Ovary (tissue), 9 donors: ENCODE results near the gene SLC13A2. TPM values are rescaled to one million over a fixed set of nuclear protein-coding genes. Genes with fewer than 3 reads are reported as not detected.

ENCODE experiments used
- DNase-seq, 5 donors: peaks; one replicate each; pipeline ENCODE4 v3.0.0-alpha.2; 2019 to 2020
- H3K27ac ChIP-seq, 2 donors: fragments of 200-600 bp; one replicate each; pipeline versions ENCODE4 v1.5.1 to v1.8.0; 2019 to 2022
- H3K27me3 ChIP-seq: fragments of 200-600 bp; one replicate; pipeline ENCODE4 v1.8.0; 2022
- H3K36me3 ChIP-seq: fragments of 200-600 bp; sonication (generic); one replicate; pipeline ENCODE4 v1.5.1; 2019
- H3K4me1 ChIP-seq: one replicate; pipeline ENCODE4 v1.8.1; 2013; ENCODE audit warnings: mild to moderate bottlenecking, moderate library complexity; ENCODE audit not compliant: insufficient read depth
- H3K4me3 ChIP-seq: fragments of 200-600 bp; sonication (generic); one replicate; pipeline ENCODE4 v1.5.1; 2017
- H3K9me3 ChIP-seq, 2 donors: fragments of 200-600 bp in 1 of 2; sonication (generic) in 1 of 2; one replicate each; pipeline versions ENCODE4 v1.5.1 to v1.8.1; 2013 to 2019; ENCODE audit warnings: mild to moderate bottlenecking in 1 of 2, moderate library complexity in 1 of 2
- EP300 ChIP-seq: sonication (generic); formaldehyde crosslinking; IDR thresholded peaks from one replicate; pipeline ENCODE4 v1.6.1; 2017; ENCODE audit warnings: antibody characterized with exemption
- POLR2A ChIP-seq: fragments of 450-650 bp; IDR thresholded peaks from one replicate; pipeline ENCODE4 v1.6.1; 2017; ENCODE audit warnings: antibody characterized with exemption, mild to moderate bottlenecking, moderate library complexity
- WGBS, 3 donors: extraction: QIAGEN DNeasy Blood & Tissue Kit in 1 of 3; methylation state at CpG; one replicate each; pipeline versions ENCODE4 v1.1.5 to v1.1.7; 2013 to 2017; 5-methylcytosine and 5-hydroxymethylcytosine counted together
- intact Hi-C, 4 donors: fragments of 100-400 bp; cut with DNase I; formaldehyde crosslinking; loops; one replicate each; pipeline versions ENCODE4 v1.11.0 to v1.15.1; 2022 to 2023
- polyA plus RNA-seq, 2 donors: library from polyadenylated mRNA; stranded (reverse); fragments of 200-250 nt in 1 of 2; fragments of 350-450 nt in 1 of 2; fragmentation: Illumina TruSeq in 1 of 2; extraction: RNeasy Lipid Tissue Mini Kit (QIAGEN cat#74804) in 1 of 2; gene quantifications; one replicate each; pipeline ENCODE4 v1.2.3, GENCODE V29; 2013 to 2014
- total RNA-seq, 7 donors: library from RNA; depleted of rRNA in 2 of 7; stranded (reverse); fragments of >200 nt in 2 of 7; fragmentation: NEBNext Ultra II Directional in 3 of 7; extraction: Animal tissue kit (Norgen Biotek cat#: 25700) in 3 of 7; gene quantifications; one replicate each; pipeline versions ENCODE4 v1.1.0 to v1.2.4, GENCODE V29; 2016 to 2023
- TF ChIP-seq, protein P1 (sequence below), 3 donors: fragments of 450-650 bp in 2 of 3; fragments of 200-600 bp in 1 of 3; IDR thresholded peaks; one replicate each; pipeline versions ENCODE4 v1.5.1 to v1.8.0; 2016 to 2022; ENCODE audit warnings: antibody characterized with exemption in 3 of 3, mild to moderate bottlenecking in 1 of 3
- donor health status: DM: no; HTN: no; CAD: no; lungs with moderate emphysema.
- donor health status: DM: no; HTN: no; CAD: no.
- donor health status: Bipolar disorder and iron deficiency.
- donor health status: DM: yes; HTN: yes; CAD: no.
- donor health status: DM: no; HTN: no; CAD: no.
- donor health status: DM: yes; HTN: yes; CAD: no.

Gene SLC13A2
- total and polyA plus RNA-seq, 9 donors, result 0.95 TPM; not detected in 8

DNA sequence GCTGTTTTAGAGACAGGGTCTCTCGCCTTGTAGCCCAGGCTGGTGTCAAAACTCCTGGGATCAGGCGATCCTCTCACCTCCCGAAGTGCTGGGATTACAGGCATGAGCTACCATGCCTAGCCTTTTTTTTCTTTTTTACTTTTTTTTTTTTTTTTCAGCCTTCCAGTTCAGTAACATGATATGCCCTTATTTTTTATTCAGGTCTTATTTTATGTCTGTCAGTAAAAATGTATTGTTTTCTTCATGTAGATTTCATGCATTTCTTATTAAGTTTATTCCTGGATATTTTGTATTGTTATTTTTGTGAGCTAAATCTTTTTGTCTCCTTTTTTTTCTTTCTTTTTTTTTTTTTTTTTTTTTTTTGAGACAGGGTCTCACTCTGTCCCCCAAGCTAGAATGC lies 30.0 kb downstream of the SLC13A2 start:
- no peaks in the 10 kb centered on the region for H3K4me1 ChIP-seq
- no peaks in the 10 kb centered on the region for H3K9me3 ChIP-seq
- intact Hi-C loops, result no loop called here
- no peak overlapping the region for H3K27ac ChIP-seq
- DNase-seq, result no peak
- no peaks in the 10 kb centered on the region for H3K36me3 ChIP-seq
- no peak for TF ChIP-seq POLR2A
- TF ChIP-seq, protein P1, sequence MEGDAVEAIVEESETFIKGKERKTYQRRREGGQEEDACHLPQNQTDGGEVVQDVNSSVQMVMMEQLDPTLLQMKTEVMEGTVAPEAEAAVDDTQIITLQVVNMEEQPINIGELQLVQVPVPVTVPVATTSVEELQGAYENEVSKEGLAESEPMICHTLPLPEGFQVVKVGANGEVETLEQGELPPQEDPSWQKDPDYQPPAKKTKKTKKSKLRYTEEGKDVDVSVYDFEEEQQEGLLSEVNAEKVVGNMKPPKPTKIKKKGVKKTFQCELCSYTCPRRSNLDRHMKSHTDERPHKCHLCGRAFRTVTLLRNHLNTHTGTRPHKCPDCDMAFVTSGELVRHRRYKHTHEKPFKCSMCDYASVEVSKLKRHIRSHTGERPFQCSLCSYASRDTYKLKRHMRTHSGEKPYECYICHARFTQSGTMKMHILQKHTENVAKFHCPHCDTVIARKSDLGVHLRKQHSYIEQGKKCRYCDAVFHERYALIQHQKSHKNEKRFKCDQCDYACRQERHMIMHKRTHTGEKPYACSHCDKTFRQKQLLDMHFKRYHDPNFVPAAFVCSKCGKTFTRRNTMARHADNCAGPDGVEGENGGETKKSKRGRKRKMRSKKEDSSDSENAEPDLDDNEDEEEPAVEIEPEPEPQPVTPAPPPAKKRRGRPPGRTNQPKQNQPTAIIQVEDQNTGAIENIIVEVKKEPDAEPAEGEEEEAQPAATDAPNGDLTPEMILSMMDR (IDR thresholded peaks at IDR 0.05), result no peak
- TF ChIP-seq EP300, result no peak
- no peaks in the 10 kb centered on the region for H3K27me3 ChIP-seq
- WGBS, 3 donors, result 43 to 62% (median 51%) methylated on average over 3 of the region's 3 CpGs
- no peak overlapping the region for H3K4me3 ChIP-seq

- no peaks in the 10 kb centered on the region for H3K27me3 ChIP-seq
- WGBS, 3 donors, result 71 to 79% (median 77%) methylated on average over 23 to 28 of the region's 28 CpGs
- intact Hi-C loops, result loop anchor here in 1 of 4 donors (5.0 kb wide), 1 partner anchor 286 kb away; no protein-coding TSS in a partner anchor
- no peaks in the 10 kb centered on the region for H3K36me3 ChIP-seq
- H3K27ac ChIP-seq, result no peak within 1 kb of the TSS
- no peak within 1 kb of the TSS for H3K4me3 ChIP-seq
- TF ChIP-seq, protein P1 (IDR thresholded peaks at IDR 0.05), result no peak
- no peak for TF ChIP-seq EP300
- no peak for TF ChIP-seq POLR2A
- no peak for DNase-seq
- H3K4me1 ChIP-seq, result no peaks in the 10 kb centered on the region
- no peaks in the 10 kb centered on the region for H3K9me3 ChIP-seq
Measured at GRCh38 chr17:28505986-28506665, 32.7 kb downstream of the SLC13A2 start, which contains the start of gene FOXN1. FOXN1 (plus strand) TSS chr17:28506348; CDS start chr17:28523970, 17,622 bp downstream.

- TF ChIP-seq EP300 (no peak), POLR2A (no peak)
- TF ChIP-seq, protein P1 (IDR thresholded peaks at IDR 0.05), result no peak
- no peaks in the 10 kb centered on the region for H3K36me3 ChIP-seq
- H3K27ac ChIP-seq, result no peak overlapping the region
- H3K9me3 ChIP-seq, result no peaks in the 10 kb centered on the region
- no peaks in the 10 kb centered on the region for H3K27me3 ChIP-seq
- H3K4me1 ChIP-seq, result no peaks in the 10 kb centered on the region
- no peak overlapping the region for H3K4me3 ChIP-seq
- intact Hi-C loops, result loop anchor here in 1 of 4 donors (5.0 kb wide), 1 partner anchor 285 kb away; no protein-coding TSS in a partner anchor
- DNase-seq, result no peak
- 47 to 59% (median 56%) methylated on average over 14 of the region's 14 CpGs for WGBS, 3 donors
Measured at GRCh38 chr17:28506763-28507487, 33.5 kb downstream of the SLC13A2 start.

- no peak for DNase-seq
- Histone ChIP-seq H3K27ac (no peak overlapping the region), H3K4me1 (no peaks in the 10 kb centered on the region), H3K27me3 (no peaks in the 10 kb centered on the region), H3K4me3 (no peak overlapping the region), H3K9me3 (no peaks in the 10 kb centered on the region), H3K36me3 (no peaks in the 10 kb centered on the region)
- WGBS, 3 donors, result 14 to 23% (median 20%) methylated on average over 20 to 24 of the region's 24 CpGs
- no peak for TF ChIP-seq EP300
- TF ChIP-seq, protein P1 (IDR thresholded peaks at IDR 0.05), result no peak
- no peak for TF ChIP-seq POLR2A
- intact Hi-C loops, result loop anchor here in 1 of 4 donors (5.0 kb wide), 1 partner anchor 285 kb away; no protein-coding TSS in a partner anchor
Measured at GRCh38 chr17:28507567-28508203, 34.2 kb downstream of the SLC13A2 start.
